Caco-2 (cell line): ENCODE results near the gene LRP1B. TPM values are rescaled to one million over a fixed set of nuclear protein-coding genes. Genes with fewer than 3 reads are reported as not detected.

ENCODE experiments used
- BruUV-seq: library from RNA; stranded (reverse); fragments of 400-500 nt; replicated peaks from 2 replicates; lab custom pipeline; 2021; lab: Mats Ljungman, UMichigan
- CTCF ChIA-PET: fragments of 300-600 bp; sonication (Branson Sonifier 250); formaldehyde crosslinking; loops from one replicate; lab custom pipeline; 2022; ENCODE audit warnings: antibody characterized with exemption; lab: Charles Lee
- POLR2A ChIA-PET: fragments of 300-600 bp; sonication (Branson Sonifier 250); formaldehyde crosslinking; loops from one replicate; lab custom pipeline; 2022; ENCODE audit warnings: antibody characterized with exemption; lab: Charles Lee
- DNase-seq, 2 experiments: peaks; one replicate each; pipeline versions ENCODE4 v3.0.0 to v3.0.0-alpha.2; 2020 to 2022
- H3K27me3 ChIP-seq: replicated peaks from 2 replicates; pipeline ENCODE4 v1.6.0; 2011; ENCODE audit warnings: low read length; ENCODE audit not compliant: control insufficient read depth, insufficient read depth
- H3K36me3 ChIP-seq: 2 replicates; pipeline ENCODE4 v1.5.1; 2011; ENCODE audit warnings: low read length; ENCODE audit not compliant: control insufficient read depth, insufficient read depth
- H3K4me1 ChIP-seq: fragments of 250-450 bp; sonication (Bioruptor Pico); 2 replicates; pipeline ENCODE4 v1.5.1; 2020; ENCODE audit warnings: mild to moderate bottlenecking
- H3K4me3 ChIP-seq: 2 replicates; pipeline ENCODE4 v1.5.1; 2011; ENCODE audit warnings: low read depth, mild to moderate bottlenecking, control low read depth, low read length
- H3K9me3 ChIP-seq: fragments of 250-450 bp; sonication (Bioruptor Pico); 2 replicates; pipeline ENCODE4 v1.5.1; 2020; ENCODE audit warnings: mild to moderate bottlenecking, moderate library complexity
- H3K27ac Mint-ChIP-seq: one replicate; pipeline ENCODE4 v1.8.0; 2022; ENCODE audit warnings: mixed read lengths; ENCODE audit not compliant: unreplicated experiment
- H3K27me3 Mint-ChIP-seq: one replicate; pipeline ENCODE4 v1.8.0; 2022; ENCODE audit warnings: mixed read lengths; ENCODE audit not compliant: insufficient read depth, unreplicated experiment
- H3K36me3 Mint-ChIP-seq: one replicate; pipeline ENCODE4 v1.8.0; 2022; ENCODE audit warnings: mild to moderate bottlenecking, mixed read lengths; ENCODE audit not compliant: insufficient read depth, unreplicated experiment
- H3K4me1 Mint-ChIP-seq: one replicate; pipeline ENCODE4 v1.8.0; 2022; ENCODE audit warnings: low read depth, mixed read lengths; ENCODE audit not compliant: unreplicated experiment
- H3K4me3 Mint-ChIP-seq: one replicate; pipeline ENCODE4 v1.8.0; 2022; ENCODE audit warnings: mild to moderate bottlenecking, moderate library complexity, mixed read lengths; ENCODE audit not compliant: unreplicated experiment
- H3K9me3 Mint-ChIP-seq: one replicate; pipeline ENCODE4 v1.8.0; 2022; ENCODE audit warnings: mixed read lengths; ENCODE audit not compliant: unreplicated experiment
- CTCF ChIP-seq, 2 experiments: fragments of 200-600 bp in 1 of 2; IDR thresholded peaks; 1 replicate in 1 of 2; 2 replicates in 1 of 2; pipeline versions ENCODE4 v1.5.1 to v1.8.0; 2011 to 2022; ENCODE audit warnings: antibody characterized with exemption in 1 of 2, control low read depth in 1 of 2, inconsistent platforms in 1 of 2, low read depth in 1 of 2, low read length in 1 of 2, mild to moderate bottlenecking in 1 of 2, moderate library complexity in 1 of 2; ENCODE audit not compliant: insufficient read depth in 1 of 2, severe bottlenecking in 1 of 2, unreplicated experiment in 1 of 2
- intact Hi-C: fragments of 100-400 bp; cut with micrococcal nuclease; formaldehyde crosslinking; loops from one replicate; pipeline ENCODE4 v1.10.0; 2022; ENCODE audit not compliant: unreplicated experiment
- total RNA-seq: library from RNA; stranded (reverse); gene quantifications from 2 replicates; pipeline ENCODE4 v1.2.3, GENCODE V29; 2022

Gene LRP1B
- total RNA-seq, 1 experiment from 2014 or later: not detected

GRCh38 chr2:140801311-140801710, 1329.5 kb downstream of the LRP1B start:
- Mint-ChIP-seq H3K9me3 (no peaks in the 10 kb centered on the region), H3K4me1 (no peaks in the 10 kb centered on the region), H3K27ac (no peak overlapping the region), H3K36me3 (no peaks in the 10 kb centered on the region), H3K4me3 (no peak overlapping the region), H3K27me3 (no peaks in the 10 kb centered on the region)
- CTCF ChIA-PET: no interaction called here
- Histone ChIP-seq H3K4me3 (no peak overlapping the region), H3K4me1 (no peaks in the 10 kb centered on the region), H3K27me3 (no peaks in the 10 kb centered on the region), H3K36me3 (no peaks in the 10 kb centered on the region), H3K9me3 (no peaks in the 10 kb centered on the region)
- POLR2A ChIA-PET: no interaction called here
- no peak for DNase-seq
- intact Hi-C loops: no loop called here
- TF ChIP-seq CTCF (IDR thresholded peaks at IDR 0.05; ENCODE audit: insufficient read depth in 1 of 2, low read depth in 1 of 2, low read length in 1 of 2, severe bottlenecking in 1 of 2, unreplicated experiment in 1 of 2): no peak
- no TSS peak for BruUV-seq

- H3K36me3 ChIP-seq: no peaks in the 10 kb centered on the region
- intact Hi-C loops: no loop called here
- H3K4me1 ChIP-seq: no peaks in the 10 kb centered on the region
- no peak for TF ChIP-seq CTCF (IDR thresholded peaks at IDR 0.05; ENCODE audit: insufficient read depth in 1 of 2, low read depth in 1 of 2, low read length in 1 of 2, severe bottlenecking in 1 of 2, unreplicated experiment in 1 of 2)
- no peaks in the 10 kb centered on the region for H3K27me3 ChIP-seq
- Mint-ChIP-seq H3K4me1 (no peaks in the 10 kb centered on the region), H3K36me3 (no peaks in the 10 kb centered on the region), H3K27ac (no peak overlapping the region), H3K9me3 (no peaks in the 10 kb centered on the region), H3K27me3 (no peaks in the 10 kb centered on the region), H3K4me3 (no peak overlapping the region)
- no peaks in the 10 kb centered on the region for H3K9me3 ChIP-seq
- CTCF ChIA-PET: no interaction called here
- POLR2A ChIA-PET: no interaction called here
- no peak overlapping the region for H3K4me3 ChIP-seq
- BruUV-seq: no TSS peak
- no peak for DNase-seq
Observed at GRCh38 chr2:140797718-140798117, 1333.1 kb downstream of the LRP1B start.

GRCh38 chr2:140791802-140792201, 1339.0 kb downstream of the LRP1B start:
- no peaks in the 10 kb centered on the region for H3K36me3 Mint-ChIP-seq
- Histone ChIP-seq H3K9me3 (no peaks in the 10 kb centered on the region), H3K4me1 (no peaks in the 10 kb centered on the region), H3K36me3 (no peaks in the 10 kb centered on the region), H3K4me3 (no peak overlapping the region), H3K27me3 (no peaks in the 10 kb centered on the region)
- TF ChIP-seq CTCF (IDR thresholded peaks at IDR 0.05; ENCODE audit: insufficient read depth in 1 of 2, low read depth in 1 of 2, low read length in 1 of 2, severe bottlenecking in 1 of 2, unreplicated experiment in 1 of 2): no peak
- H3K27ac Mint-ChIP-seq: no peak overlapping the region
- no peak overlapping the region for H3K4me3 Mint-ChIP-seq
- CTCF ChIA-PET: no interaction called here
- intact Hi-C loops: no loop called here
- H3K9me3 Mint-ChIP-seq: no peaks in the 10 kb centered on the region
- no peak for DNase-seq
- H3K4me1 Mint-ChIP-seq: no peaks in the 10 kb centered on the region
- peaks cover 3% of the 10 kb centered on the region for H3K27me3 Mint-ChIP-seq
- POLR2A ChIA-PET: no interaction called here
- BruUV-seq: no TSS peak
